ENCODE measurements around the gene PLXNB3.
"Not testable (repeated sequence)": the region's sequence is repeated elsewhere in the genome, so short reads cannot be mapped to it uniquely, and the experiment has no call there.

Gene PLXNB3

GRCh38 chrX:153743468-153744209, 20.4 kb upstream of the PLXNB3 start:
- H3K27me3 ChIP-seq (ENCODE audit: control insufficient read depth, insufficient read depth, low read length); H3K4me1 ChIP-seq (ENCODE audit: control insufficient read depth, insufficient read depth, low read length); H3K27ac ChIP-seq (ENCODE audit: low read depth, low read length); H3K36me3 ChIP-seq (ENCODE audit: control insufficient read depth, insufficient read depth, low read length); H3K9ac ChIP-seq (ENCODE audit: low read depth, low read length): not testable (repeated sequence)
- Histone ChIP-seq H3K4me3 (ENCODE audit: low read depth, low read length) (peak overlapping the region; percentile 60), H3K9me3 (ENCODE audit: control insufficient read depth, insufficient read depth, low read length) (peaks cover 18% of the 10 kb centered on the region)

- no peaks in the 10 kb centered on the region for H3K27me3 ChIP-seq (ENCODE audit: control insufficient read depth, insufficient read depth, low read length)
- H3K9ac ChIP-seq (ENCODE audit: low read depth, low read length) = no peak overlapping the region
- H3K4me3 ChIP-seq (ENCODE audit: low read depth, low read length) = peak overlapping the region; percentile 60
- no peaks in the 10 kb centered on the region for H3K36me3 ChIP-seq (ENCODE audit: control insufficient read depth, insufficient read depth, low read length)
- H3K27ac ChIP-seq (ENCODE audit: low read depth, low read length) = no peak overlapping the region
- peaks cover 14% of the 10 kb centered on the region for H3K9me3 ChIP-seq (ENCODE audit: control insufficient read depth, insufficient read depth, low read length)
- no peaks in the 10 kb centered on the region for H3K4me1 ChIP-seq (ENCODE audit: control insufficient read depth, insufficient read depth, low read length)
Measured at GRCh38 chrX:153744210-153745066, 19.6 kb upstream of the PLXNB3 start.

GRCh38 chrX:153745067-153745433, 19.0 kb upstream of the PLXNB3 start:
- H3K36me3 ChIP-seq (ENCODE audit: control insufficient read depth, insufficient read depth, low read length); H3K4me1 ChIP-seq (ENCODE audit: control insufficient read depth, insufficient read depth, low read length); H3K27me3 ChIP-seq (ENCODE audit: control insufficient read depth, insufficient read depth, low read length); H3K27ac ChIP-seq (ENCODE audit: low read depth, low read length); H3K9ac ChIP-seq (ENCODE audit: low read depth, low read length): not testable (repeated sequence)
- peaks cover 11% of the 10 kb centered on the region for H3K9me3 ChIP-seq (ENCODE audit: control insufficient read depth, insufficient read depth, low read length)
- H3K4me3 ChIP-seq (ENCODE audit: low read depth, low read length) = peak overlapping the region; percentile 35; the same call in 1 of the 2 replicates

- no peak overlapping the region for H3K27ac ChIP-seq (ENCODE audit: low read depth, low read length)
- no peaks in the 10 kb centered on the region for H3K4me1 ChIP-seq (ENCODE audit: control insufficient read depth, insufficient read depth, low read length)
- no peaks in the 10 kb centered on the region for H3K27me3 ChIP-seq (ENCODE audit: control insufficient read depth, insufficient read depth, low read length)
- H3K36me3 ChIP-seq (ENCODE audit: control insufficient read depth, insufficient read depth, low read length) = no peaks in the 10 kb centered on the region
- peaks cover 8% of the 10 kb centered on the region; the same call in 1 of the 2 replicates for H3K9me3 ChIP-seq (ENCODE audit: control insufficient read depth, insufficient read depth, low read length)
- H3K4me3 ChIP-seq (ENCODE audit: low read depth, low read length) = no peak overlapping the region
- no peak overlapping the region for H3K9ac ChIP-seq (ENCODE audit: low read depth, low read length)
Measured at GRCh38 chrX:153746359-153746758, 17.7 kb upstream of the PLXNB3 start.

GRCh38 chrX:153746991-153747390, 17.1 kb upstream of the PLXNB3 start:
- not testable (repeated sequence) for H3K4me1 ChIP-seq (ENCODE audit: control insufficient read depth, insufficient read depth, low read length); H3K27ac ChIP-seq (ENCODE audit: low read depth, low read length); H3K4me3 ChIP-seq (ENCODE audit: low read depth, low read length); H3K9ac ChIP-seq (ENCODE audit: low read depth, low read length); H3K36me3 ChIP-seq (ENCODE audit: control insufficient read depth, insufficient read depth, low read length); H3K27me3 ChIP-seq (ENCODE audit: control insufficient read depth, insufficient read depth, low read length)
- H3K9me3 ChIP-seq (ENCODE audit: control insufficient read depth, insufficient read depth, low read length) = peaks cover 11% of the 10 kb centered on the region; the same call in 1 of the 2 replicates

GRCh38 chrX:153749017-153749416, 15.0 kb upstream of the PLXNB3 start:
- H3K4me3 ChIP-seq (ENCODE audit: low read depth, low read length); H3K27ac ChIP-seq (ENCODE audit: low read depth, low read length); H3K9ac ChIP-seq (ENCODE audit: low read depth, low read length); H3K36me3 ChIP-seq (ENCODE audit: control insufficient read depth, insufficient read depth, low read length); H3K4me1 ChIP-seq (ENCODE audit: control insufficient read depth, insufficient read depth, low read length); H3K27me3 ChIP-seq (ENCODE audit: control insufficient read depth, insufficient read depth, low read length): not testable (repeated sequence)
- H3K9me3 ChIP-seq (ENCODE audit: control insufficient read depth, insufficient read depth, low read length) = peaks cover 18% of the 10 kb centered on the region; the same call in 1 of the 2 replicates

- Histone ChIP-seq H3K9me3 (ENCODE audit: control insufficient read depth, insufficient read depth, low read length) (peaks cover 18% of the 10 kb centered on the region; the same call in 1 of the 2 replicates), H3K27me3 (ENCODE audit: control insufficient read depth, insufficient read depth, low read length) (no peaks in the 10 kb centered on the region), H3K36me3 (ENCODE audit: control insufficient read depth, insufficient read depth, low read length) (no peaks in the 10 kb centered on the region), H3K4me3 (ENCODE audit: low read depth, low read length) (no peak overlapping the region), H3K27ac (ENCODE audit: low read depth, low read length) (no peak overlapping the region), H3K9ac (ENCODE audit: low read depth, low read length) (no peak overlapping the region), H3K4me1 (ENCODE audit: control insufficient read depth, insufficient read depth, low read length) (no peaks in the 10 kb centered on the region)
Measured at GRCh38 chrX:153750127-153750774, 13.8 kb upstream of the PLXNB3 start.

- H3K4me3 ChIP-seq (ENCODE audit: low read depth, low read length) = no peak overlapping the region
- no peak overlapping the region for H3K27ac ChIP-seq (ENCODE audit: low read depth, low read length)
- no peaks in the 10 kb centered on the region for H3K36me3 ChIP-seq (ENCODE audit: control insufficient read depth, insufficient read depth, low read length)
- peaks cover 37% of the 10 kb centered on the region for H3K9me3 ChIP-seq (ENCODE audit: control insufficient read depth, insufficient read depth, low read length)
- H3K27me3 ChIP-seq (ENCODE audit: control insufficient read depth, insufficient read depth, low read length) = no peaks in the 10 kb centered on the region
- no peak overlapping the region for H3K9ac ChIP-seq (ENCODE audit: low read depth, low read length)
- no peaks in the 10 kb centered on the region for H3K4me1 ChIP-seq (ENCODE audit: control insufficient read depth, insufficient read depth, low read length)
Measured at GRCh38 chrX:153755136-153755535, 8.9 kb upstream of the PLXNB3 start.

- Histone ChIP-seq H3K9ac (ENCODE audit: low read depth, low read length) (no peak overlapping the region), H3K4me3 (ENCODE audit: low read depth, low read length) (no peak overlapping the region), H3K27me3 (ENCODE audit: control insufficient read depth, insufficient read depth, low read length) (no peaks in the 10 kb centered on the region), H3K27ac (ENCODE audit: low read depth, low read length) (no peak overlapping the region), H3K4me1 (ENCODE audit: control insufficient read depth, insufficient read depth, low read length) (no peaks in the 10 kb centered on the region), H3K9me3 (ENCODE audit: control insufficient read depth, insufficient read depth, low read length) (peaks cover 26% of the 10 kb centered on the region), H3K36me3 (ENCODE audit: control insufficient read depth, insufficient read depth, low read length) (no peaks in the 10 kb centered on the region)
Measured at GRCh38 chrX:153761863-153762262, 2.2 kb upstream of the PLXNB3 start.

GRCh38 chrX:153762626-153763173, 1.3 kb upstream of the PLXNB3 start:
- Histone ChIP-seq H3K36me3 (ENCODE audit: control insufficient read depth, insufficient read depth, low read length) (no peaks in the 10 kb centered on the region), H3K27me3 (ENCODE audit: control insufficient read depth, insufficient read depth, low read length) (no peaks in the 10 kb centered on the region), H3K9me3 (ENCODE audit: control insufficient read depth, insufficient read depth, low read length) (peaks cover 20% of the 10 kb centered on the region), H3K4me1 (ENCODE audit: control insufficient read depth, insufficient read depth, low read length) (no peaks in the 10 kb centered on the region), H3K9ac (ENCODE audit: low read depth, low read length) (no peak overlapping the region), H3K4me3 (ENCODE audit: low read depth, low read length) (no peak overlapping the region), H3K27ac (ENCODE audit: low read depth, low read length) (no peak overlapping the region)
